GM18858 (cell line): ENCODE results near the gene RNF144B.
"Not testable (repeated sequence)": the region's sequence is repeated elsewhere in the genome, so short reads cannot be mapped to it uniquely, and the experiment has no call there.

Source experiments
- ATAC-seq: cut with Tn5 transposase; IDR thresholded peaks from one replicate; pipeline ENCODE4 v1.9.1; 2021; ENCODE audit not compliant: unreplicated experiment

Gene RNF144B

GRCh38 chr6:18406955-18407749 is 20.0 kb downstream of the RNF144B start:
- no peak for ATAC-seq

- ATAC-seq = not testable (repeated sequence)
These were observed 22.5 kb downstream of the RNF144B start for GRCh38 chr6:18409602-18410001.

- ATAC-seq = no peak
These were observed 23.3 kb downstream of the RNF144B start for GRCh38 chr6:18410412-18410811.

- no peak for ATAC-seq
These were observed 24.9 kb downstream of the RNF144B start for GRCh38 chr6:18412068-18412467.

- ATAC-seq = no peak
These were observed 25.5 kb downstream of the RNF144B start for GRCh38 chr6:18412644-18413043.

GRCh38 chr6:18413381-18413780 is 26.2 kb downstream of the RNF144B start:
- ATAC-seq = no peak

- no peak for ATAC-seq
These were observed 27.0 kb downstream of the RNF144B start for GRCh38 chr6:18414116-18414515.

GRCh38 chr6:18415207-18415606 is 28.1 kb downstream of the RNF144B start:
- ATAC-seq = no peak

GRCh38 chr6:18415671-18416340 is 28.7 kb downstream of the RNF144B start:
- no peak for ATAC-seq

GRCh38 chr6:18416341-18416679 is 29.2 kb downstream of the RNF144B start:
- no peak for ATAC-seq

- no peak for ATAC-seq
These were observed 33.2 kb downstream of the RNF144B start for GRCh38 chr6:18420328-18420727.

- no peak for ATAC-seq
These were observed 35.0 kb downstream of the RNF144B start for GRCh38 chr6:18422136-18422535.

GRCh38 chr6:18423426-18423825 is 36.3 kb downstream of the RNF144B start:
- no peak for ATAC-seq

GRCh38 chr6:18424201-18424600 is 37.1 kb downstream of the RNF144B start:
- ATAC-seq = no peak

- no peak for ATAC-seq
These were observed 38.1 kb downstream of the RNF144B start for GRCh38 chr6:18425218-18425617.

GRCh38 chr6:18427296-18427695 is 40.1 kb downstream of the RNF144B start:
- ATAC-seq = no peak

- ATAC-seq = no peak
These were observed 42.6 kb downstream of the RNF144B start for GRCh38 chr6:18429655-18430297.

- no peak for ATAC-seq
These were observed 44.4 kb downstream of the RNF144B start for GRCh38 chr6:18431581-18431980.

- no peak for ATAC-seq
These were observed 45.0 kb downstream of the RNF144B start for GRCh38 chr6:18432180-18432579.

GRCh38 chr6:18432619-18433018 is 45.5 kb downstream of the RNF144B start:
- no peak for ATAC-seq

GRCh38 chr6:18433059-18433458 is 45.9 kb downstream of the RNF144B start:
- ATAC-seq = no peak

GRCh38 chr6:18436341-18436740 is 49.2 kb downstream of the RNF144B start:
- no peak for ATAC-seq
